Endothelial cell of umbilical vein (primary cell): Measurements from ENCODE around the gene IFIT5.

Experiments used
- CTCF ChIP-seq, 2 donors: IDR thresholded peaks; 1 replicate in 1 of 2; 2 replicates in 1 of 2; pipeline ENCODE4 v1.5.1; 2011; ENCODE audit warnings: low read length in 2 of 2, mild to moderate bottlenecking in 2 of 2, moderate library complexity in 2 of 2, control low read depth in 1 of 2, inconsistent platforms in 1 of 2, low read depth in 1 of 2; ENCODE audit not compliant: insufficient read depth in 1 of 2; ENCODE audit errors: extremely low read depth in 1 of 2
- EZH2 ChIP-seq: IDR thresholded peaks from 2 replicates; pipeline ENCODE4 v1.6.1; 2012; ENCODE audit warnings: borderline replicate concordance, low read depth, mild to moderate bottlenecking, moderate library complexity, low read length, inconsistent platforms; ENCODE audit not compliant: severe bottlenecking
- FOS ChIP-seq: IDR thresholded peaks from 2 replicates; pipeline ENCODE4 v1.6.1; 2011; ENCODE audit warnings: mild to moderate bottlenecking, low read length, moderate library complexity, borderline replicate concordance; ENCODE audit not compliant: insufficient read depth
- GATA2 ChIP-seq: IDR thresholded peaks from 2 replicates; pipeline ENCODE4 v1.7.0; 2011; ENCODE audit warnings: low read depth, mild to moderate bottlenecking, moderate library complexity, mixed read lengths, low read length; ENCODE audit not compliant: insufficient read length, insufficient read depth
- JUN ChIP-seq: IDR thresholded peaks from 2 replicates; pipeline ENCODE4 v1.6.1; 2011; ENCODE audit warnings: borderline replicate concordance, low read depth; ENCODE audit not compliant: insufficient read length, insufficient read depth
- MAX ChIP-seq: IDR thresholded peaks from 2 replicates; pipeline ENCODE4 v1.6.1; 2011; ENCODE audit not compliant: insufficient read depth, insufficient read length
- MYC ChIP-seq: IDR thresholded peaks from one replicate; pipeline ENCODE4 v1.6.1; 2011; ENCODE audit warnings: mild to moderate bottlenecking, low read depth, low read length
- POLR2A ChIP-seq: IDR thresholded peaks from 2 replicates; pipeline ENCODE4 v1.6.1; 2012; ENCODE audit warnings: low read depth, mild to moderate bottlenecking, control low read depth, low read length
- POLR2AphosphoS5 ChIP-seq: IDR thresholded peaks from 2 replicates; pipeline ENCODE4 v1.6.1; 2012; ENCODE audit warnings: low read depth, mild to moderate bottlenecking, control low read depth, low read length, moderate library complexity; ENCODE audit not compliant: insufficient read depth

- TF ChIP-seq POLR2AphosphoS5 (no peak), CTCF (IDR thresholded peaks at IDR 0.05; ENCODE audit: extremely low read depth in 1 of 2, insufficient read depth in 1 of 2, low read depth in 1 of 2, low read length in 2 of 2) (no peak), POLR2A (no peak), EZH2 (no peak), JUN (no peak), MAX (no peak), FOS (no peak), MYC (no peak), GATA2 (no peak)
Measured at GRCh38 chr10:89384474-89385340, 29.7 kb upstream of the IFIT5 start.
